GM13976 (cell line): ENCODE measurements around the gene CEP63.
"Not testable (repeated sequence)": the region's sequence is repeated elsewhere in the genome, so short reads cannot be mapped to it uniquely, and the experiment has no call there.

Experiments
- DNase-seq: peaks from one replicate; pipeline ENCODE4 v3.0.0; 2012; ENCODE audit warnings: low spot score
- CTCF ChIP-seq: IDR thresholded peaks from 2 replicates; pipeline ENCODE4 v1.5.1; 2012; ENCODE audit warnings: borderline replicate concordance, mild to moderate bottlenecking; ENCODE audit not compliant: insufficient read depth; ENCODE audit errors: extremely low read depth, missing control alignments, control extremely low read depth
- in situ Hi-C: fragments of 300-500 bp; cut with MboI; formaldehyde crosslinking; loops from one replicate; pipeline ENCODE4 v1.12.0; 2022; ENCODE audit warnings: low sequenced_read_pairs, mixed read lengths, inconsistent platforms; ENCODE audit not compliant: unreplicated experiment

CEP63 gene

GRCh38 chr3:134559591-134559990 is 73.7 kb downstream of the CEP63 start:
- DNase-seq: no peak
- in situ Hi-C loops: no loop called here
- TF ChIP-seq CTCF: no peak

GRCh38 chr3:134562055-134562454 is 76.2 kb downstream of the CEP63 start:
- TF ChIP-seq CTCF: no peak
- no peak for DNase-seq
- in situ Hi-C loops: no loop called here

- TF ChIP-seq CTCF: no peak
- in situ Hi-C loops: no loop called here
- no peak for DNase-seq
These were observed 77.7 kb downstream of the CEP63 start for GRCh38 chr3:134563601-134564000.

- in situ Hi-C loops: no loop called here
- no peak for DNase-seq
- TF ChIP-seq CTCF: no peak
These were observed 79.1 kb downstream of the CEP63 start for GRCh38 chr3:134564991-134565390.

- TF ChIP-seq CTCF: no peak
- in situ Hi-C loops: no loop called here
- DNase-seq: no peak
These were observed 81.7 kb downstream of the CEP63 start for GRCh38 chr3:134567605-134568004.

- DNase-seq: no peak
- TF ChIP-seq CTCF: no peak
- in situ Hi-C loops: no loop called here
These were observed 82.9 kb downstream of the CEP63 start for GRCh38 chr3:134568790-134569189.

- in situ Hi-C loops, DNase-seq: not testable (repeated sequence)
These were observed 84.0 kb downstream of the CEP63 start for GRCh38 chr3:134569899-134570298.
